Measurements from ENCODE around the gene MROH7. TPM values are rescaled to one million over a fixed set of nuclear protein-coding genes. Genes with fewer than 3 reads are reported as not detected.

MROH7 gene
- total RNA-seq, 1 donor from 2014 or later = 0.21 TPM

DNA sequence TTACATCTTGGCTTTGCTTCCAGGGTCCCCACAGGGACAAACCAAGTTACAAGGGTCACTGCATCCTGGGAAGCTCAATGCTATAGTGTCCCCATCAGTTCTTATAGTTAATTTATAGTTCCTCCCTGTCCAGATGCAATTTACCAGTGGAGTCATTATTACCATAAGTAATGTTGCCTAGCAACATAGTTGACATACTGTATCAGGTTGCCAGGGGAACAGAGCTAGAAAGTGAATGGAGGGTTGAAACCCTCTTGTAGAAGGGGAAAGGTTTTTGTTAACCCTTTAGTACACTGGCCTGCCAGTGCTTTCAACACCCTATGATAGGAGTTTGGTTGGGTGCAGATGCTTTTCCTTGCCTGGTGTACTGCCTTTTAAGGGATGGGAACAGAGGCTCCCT lies 39.8 kb downstream of the MROH7 start:
- Mint-ChIP-seq H3K27ac (peak overlapping the region; percentile 46), H3K4me3 (no peak overlapping the region), H3K36me3 (no peaks in the 10 kb centered on the region), H3K9me3 (no peaks in the 10 kb centered on the region), H3K27me3 (ENCODE audit: insufficient read depth, low read depth) (peaks cover 6% of the 10 kb centered on the region), H3K4me1 (peaks cover 18% of the 10 kb centered on the region)
- no peaks in the 10 kb centered on the region for H3K9me3 ChIP-seq (ENCODE audit: low read depth)
- no peaks in the 10 kb centered on the region for H3K79me2 ChIP-seq (ENCODE audit: low read depth)
- TF ChIP-seq EZH2phosphoT487 (IDR thresholded peaks at IDR 0.05) (no peak), EZH2 (IDR thresholded peaks at IDR 0.05) (no peak), CTCF (IDR thresholded peaks at IDR 0.05) (no peak)
- H3K4me3 ChIP-seq = no peak overlapping the region
- H2AFZ ChIP-seq (replicated peaks) = no peak overlapping the region
- DNase-seq (ENCODE audit: low spot score) = peak; percentile 31
- H3K27me3 ChIP-seq = no peaks in the 10 kb centered on the region
- no peak overlapping the region for H3K4me2 ChIP-seq
- H4K20me1 ChIP-seq (ENCODE audit: low read depth) = no peaks in the 10 kb centered on the region
- H3K36me3 ChIP-seq = no peaks in the 10 kb centered on the region
- H3K27ac ChIP-seq = no peak overlapping the region
- no peak overlapping the region for H3K9ac ChIP-seq
- H3K4me1 ChIP-seq = peaks cover 4% of the 10 kb centered on the region
- H3F3A ChIP-seq (ENCODE audit: low read depth) = no peaks in the 10 kb centered on the region

DNA sequence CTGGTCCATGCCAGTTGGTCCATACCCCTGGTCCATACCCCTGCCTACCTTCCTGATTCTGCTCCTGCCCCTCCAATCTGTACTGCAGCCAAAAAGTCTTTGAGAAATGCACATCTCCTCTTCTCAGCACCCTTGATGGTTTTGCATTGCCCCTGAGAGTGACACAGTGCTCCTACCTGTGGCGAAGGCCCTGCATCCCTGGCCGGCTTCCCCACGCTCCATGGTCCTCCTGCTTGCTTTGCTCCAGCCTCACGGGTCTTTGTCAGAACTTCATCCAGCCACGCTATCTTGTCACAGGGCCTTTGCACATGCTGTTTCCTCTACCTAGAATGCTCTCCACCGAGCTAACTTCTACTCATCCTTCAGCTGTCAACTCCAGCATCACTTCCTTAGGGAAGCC lies 41.9 kb downstream of the MROH7 start:
- no peak overlapping the region for H2AFZ ChIP-seq (replicated peaks)
- peak overlapping the region; percentile 1 for H3K27ac Mint-ChIP-seq
- no peak overlapping the region for H3K9ac ChIP-seq
- no peak overlapping the region for H3K4me3 ChIP-seq
- peaks cover 18% of the 10 kb centered on the region for H3K4me1 Mint-ChIP-seq
- no peaks in the 10 kb centered on the region for H4K20me1 ChIP-seq (ENCODE audit: low read depth)
- no peak overlapping the region for H3K27ac ChIP-seq
- H3K4me2 ChIP-seq = no peak overlapping the region
- no peak overlapping the region for H3K4me3 Mint-ChIP-seq
- H3K36me3 Mint-ChIP-seq = no peaks in the 10 kb centered on the region
- no peak for DNase-seq (ENCODE audit: low spot score)
- H3K27me3 ChIP-seq = no peaks in the 10 kb centered on the region
- no peaks in the 10 kb centered on the region for H3K9me3 ChIP-seq (ENCODE audit: low read depth)
- TF ChIP-seq EZH2 (IDR thresholded peaks at IDR 0.05) (no peak), CTCF (IDR thresholded peaks at IDR 0.05) (no peak), EZH2phosphoT487 (IDR thresholded peaks at IDR 0.05) (no peak)
- no peaks in the 10 kb centered on the region for H3F3A ChIP-seq (ENCODE audit: low read depth)
- H3K36me3 ChIP-seq = no peaks in the 10 kb centered on the region
- peaks cover 4% of the 10 kb centered on the region for H3K4me1 ChIP-seq
- H3K9me3 Mint-ChIP-seq = no peaks in the 10 kb centered on the region
- H3K27me3 Mint-ChIP-seq (ENCODE audit: insufficient read depth, low read depth) = peaks cover 9% of the 10 kb centered on the region
- no peaks in the 10 kb centered on the region for H3K79me2 ChIP-seq (ENCODE audit: low read depth)

GRCh38 chr1:54685335-54685905 lies 43.8 kb downstream of the MROH7 start:
- H4K20me1 ChIP-seq (ENCODE audit: low read depth) = no peaks in the 10 kb centered on the region
- Mint-ChIP-seq H3K27ac (no peak overlapping the region), H3K4me1 (peaks cover 14% of the 10 kb centered on the region), H3K36me3 (no peaks in the 10 kb centered on the region), H3K4me3 (no peak overlapping the region), H3K9me3 (no peaks in the 10 kb centered on the region), H3K27me3 (ENCODE audit: insufficient read depth, low read depth) (peaks cover 6% of the 10 kb centered on the region)
- no peaks in the 10 kb centered on the region for H3K27me3 ChIP-seq
- H3K79me2 ChIP-seq (ENCODE audit: low read depth) = no peaks in the 10 kb centered on the region
- no peaks in the 10 kb centered on the region for H3K4me1 ChIP-seq
- DNase-seq (ENCODE audit: low spot score) = no peak
- H3K4me2 ChIP-seq = no peak overlapping the region
- TF ChIP-seq EZH2phosphoT487 (IDR thresholded peaks at IDR 0.05) (no peak), EZH2 (IDR thresholded peaks at IDR 0.05) (no peak), CTCF (IDR thresholded peaks at IDR 0.05) (no peak)
- H3K4me3 ChIP-seq = no peak overlapping the region
- no peaks in the 10 kb centered on the region for H3K36me3 ChIP-seq
- H3K27ac ChIP-seq = no peak overlapping the region
- no peaks in the 10 kb centered on the region for H3K9me3 ChIP-seq (ENCODE audit: low read depth)
- no peak overlapping the region for H3K9ac ChIP-seq
- H2AFZ ChIP-seq (replicated peaks) = no peak overlapping the region
- no peaks in the 10 kb centered on the region for H3F3A ChIP-seq (ENCODE audit: low read depth)

Measured in neural progenitor cell (in vitro differentiated cells).